GM12878 (cell line): ENCODE measurements around the gene DNAH11. TPM values are rescaled to one million over a fixed set of nuclear protein-coding genes. Genes with fewer than 3 reads are reported as not detected.

Experiments
- CBFB ChIP-seq: IDR thresholded peaks from 2 replicates; pipeline ENCODE4 v1.6.1; 2016; ENCODE audit warnings: antibody characterized with exemption, low read depth
- HDAC6 ChIP-seq: fragments of 200-600 bp; sonication (generic); IDR thresholded peaks from one replicate; pipeline ENCODE4 v1.8.0; 2017; ENCODE audit warnings: antibody characterized with exemption; ENCODE audit not compliant: unreplicated experiment
- NRF1 ChIP-seq: conservative IDR thresholded peaks from 2 replicates; pipeline ENCODE4 v1.6.1; 2011; ENCODE audit warnings: mild to moderate bottlenecking, low read depth, low read length, improper control_type of control experiment
- RUNX3 ChIP-seq: IDR thresholded peaks from 2 replicates; pipeline ENCODE4 v1.6.1; 2012; ENCODE audit warnings: low read length, inconsistent platforms
- SIX5 ChIP-seq: IDR thresholded peaks from 2 replicates; pipeline ENCODE4 v1.6.1; 2011; ENCODE audit warnings: mild to moderate bottlenecking, low read depth, low read length, moderate library complexity; ENCODE audit not compliant: severe bottlenecking
- polyA plus RNA-seq, 11 experiments: library from polyadenylated mRNA; depleted of rRNA in 4 of 11; unstranded in 6 of 11; stranded (reverse) in 5 of 11; fragments of >200 nt; fragmentation: Nextera tagmentation in 4 of 11; fragmentation: Illumina TruSeq in 1 of 11; extraction: Ambion mirVana in 4 of 11; extraction: Trizol in 1 of 11; gene quantifications; 1 replicate in 1 of 11; 2 replicates in 10 of 11; pipeline versions ENCODE4 v1.2.1 to v1.2.3, GENCODE V29; 2011 to 2016; ENCODE audit warnings: inconsistent platforms in 2 of 11, missing spikeins in 2 of 11, low read depth in 1 of 11
- total RNA-seq, 4 experiments: library from RNA; depleted of rRNA in 3 of 4; stranded (reverse); fragments of >200 nt in 3 of 4; fragmentation: Illumina TruSeq in 1 of 4; extraction: Trizol in 1 of 4; gene quantifications; 2 replicates each; pipeline versions ENCODE4 v1.2.1 to v1.2.3, GENCODE V29; 2013 to 2021
- TF ChIP-seq, protein P1 (sequence below): IDR thresholded peaks from 2 replicates; pipeline ENCODE4 v1.6.1; 2012; ENCODE audit warnings: improper control_type of control experiment, low read depth, low read length; ENCODE audit not compliant: insufficient replicate concordance
- TF ChIP-seq, protein P2 (sequence below): IDR thresholded peaks from 2 replicates; pipeline ENCODE4 v1.6.1; 2012; ENCODE audit warnings: low read depth, low read length, improper control_type of control experiment

Gene DNAH11
- total and polyA plus RNA-seq, 10 of the 15 experiments (the other 5 are each of a cell fraction or from before 2014, with no cell fraction given): 0.03 to 0.56 (median 0.10) TPM

DNA sequence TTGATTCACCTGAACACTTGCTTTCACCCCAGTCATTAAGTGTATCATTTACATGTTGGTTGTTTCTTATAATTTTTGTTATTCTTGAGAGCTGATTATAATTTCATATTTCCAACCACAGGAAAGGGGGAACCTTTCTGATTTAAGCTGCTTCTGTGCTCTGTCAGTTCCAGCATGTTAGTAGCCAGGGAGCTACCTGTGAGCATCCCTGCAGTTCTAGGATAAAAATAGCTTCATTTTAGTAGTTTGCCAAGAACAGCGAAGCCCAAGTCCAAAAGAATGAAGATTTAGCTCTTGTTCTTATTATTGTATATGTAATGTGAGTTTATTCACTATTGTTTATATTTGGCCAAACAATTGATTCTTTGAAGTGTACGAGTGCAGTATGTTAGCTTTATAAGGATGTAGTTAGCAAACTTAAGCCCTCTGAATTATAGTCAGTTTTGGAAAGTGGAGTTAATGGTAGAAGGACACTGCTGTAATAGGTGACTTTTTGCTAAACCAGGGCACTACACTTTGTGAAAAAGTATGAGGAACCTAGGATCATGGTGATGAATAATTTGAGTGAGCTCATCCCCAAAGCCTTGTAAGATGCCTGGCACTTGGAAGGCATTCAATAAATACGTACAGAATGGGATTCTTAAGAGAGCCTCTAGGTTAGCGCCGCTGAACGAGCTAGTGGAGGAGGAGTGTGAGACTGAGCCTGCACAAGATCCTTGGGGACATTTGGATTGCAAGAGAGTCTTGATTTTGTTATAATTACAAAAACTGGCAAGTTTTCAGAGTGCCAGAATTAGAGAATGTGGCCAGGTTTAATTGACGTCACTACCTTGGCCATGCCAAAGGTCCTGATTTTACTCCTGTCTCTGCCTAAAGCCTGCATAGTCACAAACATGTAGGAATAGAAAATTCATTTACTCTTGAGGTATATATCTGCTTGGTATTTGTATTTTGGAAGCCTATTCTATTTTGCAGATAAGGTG is 29.8 kb downstream of the DNAH11 start (continued):
- TF ChIP-seq, protein P1, sequence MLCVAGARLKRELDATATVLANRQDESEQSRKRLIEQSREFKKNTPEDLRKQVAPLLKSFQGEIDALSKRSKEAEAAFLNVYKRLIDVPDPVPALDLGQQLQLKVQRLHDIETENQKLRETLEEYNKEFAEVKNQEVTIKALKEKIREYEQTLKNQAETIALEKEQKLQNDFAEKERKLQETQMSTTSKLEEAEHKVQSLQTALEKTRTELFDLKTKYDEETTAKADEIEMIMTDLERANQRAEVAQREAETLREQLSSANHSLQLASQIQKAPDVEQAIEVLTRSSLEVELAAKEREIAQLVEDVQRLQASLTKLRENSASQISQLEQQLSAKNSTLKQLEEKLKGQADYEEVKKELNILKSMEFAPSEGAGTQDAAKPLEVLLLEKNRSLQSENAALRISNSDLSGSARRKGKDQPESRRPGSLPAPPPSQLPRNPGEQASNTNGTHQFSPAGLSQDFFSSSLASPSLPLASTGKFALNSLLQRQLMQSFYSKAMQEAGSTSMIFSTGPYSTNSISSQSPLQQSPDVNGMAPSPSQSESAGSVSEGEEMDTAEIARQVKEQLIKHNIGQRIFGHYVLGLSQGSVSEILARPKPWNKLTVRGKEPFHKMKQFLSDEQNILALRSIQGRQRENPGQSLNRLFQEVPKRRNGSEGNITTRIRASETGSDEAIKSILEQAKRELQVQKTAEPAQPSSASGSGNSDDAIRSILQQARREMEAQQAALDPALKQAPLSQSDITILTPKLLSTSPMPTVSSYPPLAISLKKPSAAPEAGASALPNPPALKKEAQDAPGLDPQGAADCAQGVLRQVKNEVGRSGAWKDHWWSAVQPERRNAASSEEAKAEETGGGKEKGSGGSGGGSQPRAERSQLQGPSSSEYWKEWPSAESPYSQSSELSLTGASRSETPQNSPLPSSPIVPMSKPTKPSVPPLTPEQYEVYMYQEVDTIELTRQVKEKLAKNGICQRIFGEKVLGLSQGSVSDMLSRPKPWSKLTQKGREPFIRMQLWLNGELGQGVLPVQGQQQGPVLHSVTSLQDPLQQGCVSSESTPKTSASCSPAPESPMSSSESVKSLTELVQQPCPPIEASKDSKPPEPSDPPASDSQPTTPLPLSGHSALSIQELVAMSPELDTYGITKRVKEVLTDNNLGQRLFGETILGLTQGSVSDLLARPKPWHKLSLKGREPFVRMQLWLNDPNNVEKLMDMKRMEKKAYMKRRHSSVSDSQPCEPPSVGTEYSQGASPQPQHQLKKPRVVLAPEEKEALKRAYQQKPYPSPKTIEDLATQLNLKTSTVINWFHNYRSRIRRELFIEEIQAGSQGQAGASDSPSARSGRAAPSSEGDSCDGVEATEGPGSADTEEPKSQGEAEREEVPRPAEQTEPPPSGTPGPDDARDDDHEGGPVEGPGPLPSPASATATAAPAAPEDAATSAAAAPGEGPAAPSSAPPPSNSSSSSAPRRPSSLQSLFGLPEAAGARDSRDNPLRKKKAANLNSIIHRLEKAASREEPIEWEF: no peak
- no peak for TF ChIP-seq RUNX3
- no peak for TF ChIP-seq SIX5
- TF ChIP-seq CBFB: no peak
- TF ChIP-seq HDAC6: no peak
- TF ChIP-seq, protein P2, sequence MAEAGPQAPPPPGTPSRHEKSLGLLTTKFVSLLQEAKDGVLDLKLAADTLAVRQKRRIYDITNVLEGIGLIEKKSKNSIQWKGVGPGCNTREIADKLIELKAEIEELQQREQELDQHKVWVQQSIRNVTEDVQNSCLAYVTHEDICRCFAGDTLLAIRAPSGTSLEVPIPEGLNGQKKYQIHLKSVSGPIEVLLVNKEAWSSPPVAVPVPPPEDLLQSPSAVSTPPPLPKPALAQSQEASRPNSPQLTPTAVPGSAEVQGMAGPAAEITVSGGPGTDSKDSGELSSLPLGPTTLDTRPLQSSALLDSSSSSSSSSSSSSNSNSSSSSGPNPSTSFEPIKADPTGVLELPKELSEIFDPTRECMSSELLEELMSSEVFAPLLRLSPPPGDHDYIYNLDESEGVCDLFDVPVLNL: no peak
- TF ChIP-seq NRF1: no peak
